COR-L47 (cell line): ENCODE results near the gene USP17L29.
"Not testable (repeated sequence)": the region's sequence is repeated elsewhere in the genome, so short reads cannot be mapped to it uniquely, and the experiment has no call there.

Source experiments
- DNase-seq: peaks from one replicate; lab custom pipeline; 2025; lab: John Stamatoyannopoulos, UW

Gene USP17L29

DNA sequence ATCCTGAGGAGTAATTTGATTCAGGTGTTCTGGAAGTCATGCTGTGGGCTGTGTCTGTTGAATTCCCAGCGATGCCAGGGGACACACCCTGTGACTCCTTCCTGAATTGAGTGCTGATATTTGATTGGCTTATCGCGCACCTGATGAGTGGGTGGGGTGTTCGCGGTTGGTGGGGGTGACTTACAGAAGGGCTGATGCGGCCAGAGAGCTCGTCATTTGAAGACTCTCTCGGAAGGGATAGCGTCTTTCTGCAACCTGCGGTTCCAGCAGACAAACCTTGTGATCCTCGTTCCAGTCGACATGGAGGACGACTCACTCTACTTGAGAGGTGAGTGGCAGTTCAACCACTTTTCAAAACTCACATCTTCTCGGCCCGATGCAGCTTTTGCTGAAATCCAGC is at the start of gene USP17L29:
Gene USP17L29 (plus strand): TSS at position 301 of the 400 bp plus-strand sequence. CDS start 0 bp downstream, at position 301.
- not testable (repeated sequence) for DNase-seq

DNA sequence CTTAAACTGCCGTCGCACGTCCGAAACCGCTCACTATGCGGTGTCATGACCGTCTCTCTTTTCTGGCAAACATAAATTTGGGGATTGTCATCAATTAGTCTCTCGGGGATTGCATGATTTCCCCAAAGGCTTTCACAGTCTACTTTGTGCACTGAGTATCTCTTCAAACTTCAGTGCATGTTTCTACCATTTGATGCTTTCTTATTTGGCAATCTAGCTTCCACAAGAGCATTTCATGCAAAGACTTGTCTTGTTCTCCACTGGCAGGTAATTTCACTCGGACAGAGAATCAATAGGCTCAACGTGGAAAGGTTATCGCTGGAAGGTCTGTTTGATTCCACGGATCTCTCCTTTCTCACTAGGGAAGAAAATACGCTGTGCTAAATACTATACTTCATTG is 29.2 kb upstream of the USP17L29 start:
- DNase-seq, result not testable (repeated sequence)

- not testable (repeated sequence) for DNase-seq
Observed at GRCh38 chr4:9324865-9325264, 28.6 kb upstream of the USP17L29 start, which contains the start of gene USP17L24. USP17L24 (plus strand) TSS chr4:9325165; CDS start chr4:9325165, 0 bp downstream.

DNA sequence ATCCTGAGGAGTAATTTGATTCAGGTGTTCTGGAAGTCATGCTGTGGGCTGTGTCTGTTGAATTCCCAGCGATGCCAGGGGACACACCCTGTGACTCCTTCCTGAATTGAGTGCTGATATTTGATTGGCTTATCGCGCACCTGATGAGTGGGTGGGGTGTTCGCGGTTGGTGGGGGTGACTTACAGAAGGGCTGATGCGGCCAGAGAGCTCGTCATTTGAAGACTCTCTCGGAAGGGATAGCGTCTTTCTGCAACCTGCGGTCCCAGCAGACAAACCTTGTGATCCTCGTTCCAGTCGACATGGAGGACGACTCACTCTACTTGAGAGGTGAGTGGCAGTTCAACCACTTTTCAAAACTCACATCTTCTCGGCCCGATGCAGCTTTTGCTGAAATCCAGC is 23.8 kb upstream of the USP17L29 start, which contains the start of gene USP17L25:
Gene USP17L25 (plus strand): TSS at position 301 of the 400 bp plus-strand sequence. CDS start 0 bp downstream, at position 301.
- not testable (repeated sequence) for DNase-seq

- DNase-seq, result not testable (repeated sequence)
Observed at GRCh38 chr4:9334358-9334757, 19.1 kb upstream of the USP17L29 start, which contains the start of gene USP17L26. USP17L26 (plus strand) TSS chr4:9334658; CDS start chr4:9334658, 0 bp downstream.

- not testable (repeated sequence) for DNase-seq
Observed at GRCh38 chr4:9339103-9339502, 14.3 kb upstream of the USP17L29 start, which contains the start of gene USP17L5. USP17L5 (plus strand) TSS chr4:9339403; CDS start chr4:9339403, 0 bp downstream.

GRCh38 chr4:9343848-9344247 is 9.6 kb upstream of the USP17L29 start, which contains the start of gene USP17L27:
USP17L27 (plus strand) TSS chr4:9344148; CDS start chr4:9344148, 0 bp downstream.
- not testable (repeated sequence) for DNase-seq

DNA sequence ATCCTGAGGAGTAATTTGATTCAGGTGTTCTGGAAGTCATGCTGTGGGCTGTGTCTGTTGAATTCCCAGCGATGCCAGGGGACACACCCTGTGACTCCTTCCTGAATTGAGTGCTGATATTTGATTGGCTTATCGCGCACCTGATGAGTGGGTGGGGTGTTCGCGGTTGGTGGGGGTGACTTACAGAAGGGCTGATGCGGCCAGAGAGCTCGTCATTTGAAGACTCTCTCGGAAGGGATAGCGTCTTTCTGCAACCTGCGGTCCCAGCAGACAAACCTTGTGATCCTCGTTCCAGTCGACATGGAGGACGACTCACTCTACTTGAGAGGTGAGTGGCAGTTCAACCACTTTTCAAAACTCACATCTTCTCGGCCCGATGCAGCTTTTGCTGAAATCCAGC is 4.8 kb upstream of the USP17L29 start, which contains the start of gene USP17L28:
Gene USP17L28 (plus strand): TSS at position 301 of the 400 bp plus-strand sequence. CDS start 0 bp downstream, at position 301.
- not testable (repeated sequence) for DNase-seq

DNA sequence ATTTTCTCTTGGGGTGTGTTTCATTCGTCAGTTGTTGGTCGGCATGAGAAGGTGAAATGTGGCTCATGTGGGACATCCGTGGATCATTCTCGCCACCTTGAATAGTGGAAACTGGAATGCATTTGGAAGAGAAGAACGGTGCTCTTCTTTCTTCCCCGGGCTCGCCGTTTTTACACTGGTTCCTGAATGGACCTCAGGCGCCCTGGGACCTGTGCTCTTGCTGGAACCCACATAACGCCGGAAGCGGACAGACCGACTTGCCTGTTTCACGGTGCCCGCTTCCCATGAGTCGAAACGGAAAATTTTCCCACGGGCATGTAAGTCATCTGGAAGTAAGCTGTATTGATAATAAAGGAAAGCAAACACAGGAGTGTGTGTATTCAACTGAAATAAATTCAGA is 2.6 kb upstream of the USP17L29 start:
- not testable (repeated sequence) for DNase-seq

DNA sequence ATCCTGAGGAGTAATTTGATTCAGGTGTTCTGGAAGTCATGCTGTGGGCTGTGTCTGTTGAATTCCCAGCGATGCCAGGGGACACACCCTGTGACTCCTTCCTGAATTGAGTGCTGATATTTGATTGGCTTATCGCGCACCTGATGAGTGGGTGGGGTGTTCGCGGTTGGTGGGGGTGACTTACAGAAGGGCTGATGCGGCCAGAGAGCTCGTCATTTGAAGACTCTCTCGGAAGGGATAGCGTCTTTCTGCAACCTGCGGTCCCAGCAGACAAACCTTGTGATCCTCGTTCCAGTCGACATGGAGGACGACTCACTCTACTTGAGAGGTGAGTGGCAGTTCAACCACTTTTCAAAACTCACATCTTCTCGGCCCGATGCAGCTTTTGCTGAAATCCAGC is 9.4 kb downstream of the USP17L29 start, which contains the start of gene USP17L30:
Gene USP17L30 (plus strand): TSS at position 301 of the 400 bp plus-strand sequence. CDS start 0 bp downstream, at position 301.
- not testable (repeated sequence) for DNase-seq

DNA sequence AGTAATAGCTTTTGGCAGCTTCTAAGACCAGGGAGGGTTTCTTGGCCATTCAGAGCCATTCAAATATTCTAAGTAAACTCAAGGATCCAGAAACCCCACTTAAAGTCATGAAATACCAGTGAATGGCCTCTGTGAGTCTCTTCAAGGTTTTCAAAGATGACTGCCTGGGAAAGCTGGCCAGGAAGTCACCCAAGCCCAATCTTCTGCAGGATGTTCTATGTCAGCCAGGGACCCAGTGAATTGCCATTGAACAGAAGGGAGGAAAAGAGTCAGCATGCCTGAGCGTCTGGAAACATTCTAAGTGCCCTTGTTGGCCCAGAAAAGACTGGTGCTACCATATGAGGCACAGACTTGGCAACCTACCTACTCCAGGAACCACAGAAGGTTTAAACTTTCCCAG is 26.4 kb downstream of the USP17L29 start:
- not testable (repeated sequence) for DNase-seq

DNA sequence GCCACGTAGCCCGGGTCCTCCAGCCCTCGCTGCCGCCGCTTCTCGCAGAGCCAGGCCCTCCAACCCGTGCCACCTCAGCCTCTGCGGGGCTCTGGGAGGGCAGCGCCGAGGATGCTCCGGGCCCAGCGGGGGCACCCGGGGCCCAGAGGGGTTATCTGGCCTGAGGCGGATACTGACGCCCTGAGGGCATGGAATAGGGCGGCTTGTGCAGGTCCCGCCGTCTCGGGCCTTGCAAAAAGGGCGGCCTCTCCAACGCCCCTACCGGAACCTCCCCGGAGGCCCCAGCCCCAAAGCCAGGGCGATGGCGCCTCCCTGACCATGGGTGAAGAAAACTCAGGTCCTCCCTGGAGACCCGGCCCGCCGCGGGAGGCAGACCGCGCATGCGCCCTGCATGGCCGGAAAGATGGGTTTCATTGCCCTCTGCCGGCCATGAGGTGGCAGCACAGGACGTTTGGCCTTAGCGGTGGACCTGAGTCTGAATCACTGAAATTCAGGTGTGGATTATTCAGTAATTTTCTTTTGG is 27.6 kb downstream of the USP17L29 start:
- not testable (repeated sequence) for DNase-seq

GRCh38 chr4:9384126-9384525 is 30.7 kb downstream of the USP17L29 start:
- DNase-seq, result no peak

GRCh38 chr4:9389001-9389400 is 35.6 kb downstream of the USP17L29 start:
- not testable (repeated sequence) for DNase-seq
